ENCODE results near the gene PSD. TPM values are rescaled to one million over a fixed set of nuclear protein-coding genes. Genes with fewer than 3 reads are reported as not detected.
A peak's percentile ranks its signal among the peaks of the same experiment; 100 is the strongest.

The PSD gene
- total and polyA plus RNA-seq, 9 of the 15 experiments (the other 6 are each of a cell fraction or from before 2014, with no cell fraction given) = 0.11 to 1.7 (median 0.54) TPM; not detected in 2

DNA sequence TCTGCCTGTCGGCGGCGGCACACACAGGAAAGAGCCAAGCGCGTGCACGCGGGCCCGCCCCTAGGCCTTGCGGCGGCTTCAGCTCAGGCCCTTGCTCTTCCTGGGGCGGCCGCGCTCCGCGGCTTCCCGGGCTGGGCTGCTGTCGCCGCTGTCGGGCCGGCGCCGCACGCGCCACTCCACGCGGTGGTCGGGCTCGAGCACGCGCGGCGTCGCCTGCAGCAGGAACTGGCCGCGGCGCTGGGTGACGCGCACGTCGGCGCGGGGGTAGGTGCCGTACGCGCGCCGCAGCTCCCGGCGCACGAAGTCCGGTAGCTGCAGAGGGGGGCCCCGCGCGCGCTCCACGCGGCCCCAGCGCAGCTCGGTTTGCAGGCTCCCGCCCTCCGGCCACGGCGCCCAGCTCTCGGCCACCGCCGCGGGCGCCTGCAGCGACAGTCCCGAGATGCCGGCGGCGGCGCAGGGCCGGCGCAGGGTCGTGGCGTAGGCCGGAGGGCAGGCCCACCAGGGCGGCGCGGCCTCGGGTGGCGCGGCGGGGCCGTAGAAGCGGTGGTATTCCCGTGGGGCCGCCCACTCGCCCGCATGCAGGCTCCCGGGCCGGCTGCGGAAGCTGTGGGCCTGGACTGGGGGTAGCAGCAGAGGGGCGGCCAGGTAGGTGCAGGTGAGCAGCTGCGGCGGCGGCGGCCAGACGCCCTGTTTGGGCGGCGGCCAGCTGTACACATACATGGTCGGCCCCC, 32.0 kb upstream of the PSD start (continued):
- TF ChIP-seq TCF7 (IDR thresholded peaks at IDR 0.05; ENCODE audit: borderline replicate concordance) = no peak
- no peak for TF ChIP-seq CAMTA2 (CRISPR knock-in tag; conservative IDR thresholded peaks at IDR 0.05)
- TF ChIP-seq THRAP3 (IDR thresholded peaks at IDR 0.05; ENCODE audit: borderline replicate concordance) = no peak
- TF ChIP-seq TAF15 (IDR thresholded peaks at IDR 0.05; ENCODE audit: low read depth, low read length) = no peak
- TF ChIP-seq C11orf30 (IDR thresholded peaks at IDR 0.05; ENCODE audit: low read depth) = no peak
- TF ChIP-seq, protein P1, sequence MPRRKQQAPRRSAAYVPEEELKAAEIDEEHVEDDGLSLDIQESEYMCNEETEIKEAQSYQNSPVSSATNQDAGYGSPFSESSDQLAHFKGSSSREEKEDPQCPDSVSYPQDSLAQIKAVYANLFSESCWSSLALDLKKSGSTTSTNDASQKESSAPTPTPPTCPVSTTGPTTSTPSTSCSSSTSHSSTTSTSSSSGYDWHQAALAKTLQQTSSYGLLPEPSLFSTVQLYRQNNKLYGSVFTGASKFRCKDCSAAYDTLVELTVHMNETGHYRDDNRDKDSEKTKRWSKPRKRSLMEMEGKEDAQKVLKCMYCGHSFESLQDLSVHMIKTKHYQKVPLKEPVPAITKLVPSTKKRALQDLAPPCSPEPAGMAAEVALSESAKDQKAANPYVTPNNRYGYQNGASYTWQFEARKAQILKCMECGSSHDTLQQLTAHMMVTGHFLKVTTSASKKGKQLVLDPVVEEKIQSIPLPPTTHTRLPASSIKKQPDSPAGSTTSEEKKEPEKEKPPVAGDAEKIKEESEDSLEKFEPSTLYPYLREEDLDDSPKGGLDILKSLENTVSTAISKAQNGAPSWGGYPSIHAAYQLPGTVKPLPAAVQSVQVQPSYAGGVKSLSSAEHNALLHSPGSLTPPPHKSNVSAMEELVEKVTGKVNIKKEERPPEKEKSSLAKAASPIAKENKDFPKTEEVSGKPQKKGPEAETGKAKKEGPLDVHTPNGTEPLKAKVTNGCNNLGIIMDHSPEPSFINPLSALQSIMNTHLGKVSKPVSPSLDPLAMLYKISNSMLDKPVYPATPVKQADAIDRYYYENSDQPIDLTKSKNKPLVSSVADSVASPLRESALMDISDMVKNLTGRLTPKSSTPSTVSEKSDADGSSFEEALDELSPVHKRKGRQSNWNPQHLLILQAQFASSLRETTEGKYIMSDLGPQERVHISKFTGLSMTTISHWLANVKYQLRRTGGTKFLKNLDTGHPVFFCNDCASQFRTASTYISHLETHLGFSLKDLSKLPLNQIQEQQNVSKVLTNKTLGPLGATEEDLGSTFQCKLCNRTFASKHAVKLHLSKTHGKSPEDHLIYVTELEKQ (CRISPR knock-in tag; IDR thresholded peaks at IDR 0.05) = no peak
- TF ChIP-seq ZNF311 (CRISPR knock-in tag; IDR thresholded peaks at IDR 0.05) = no peak
- peak; percentile 28; the same call in 1 of the 2 replicates for TF ChIP-seq PML (IDR thresholded peaks at IDR 0.05; ENCODE audit: low read length)
- no peak for TF ChIP-seq PHB2 (IDR thresholded peaks at IDR 0.05; ENCODE audit: low read depth)
- TF ChIP-seq SP1 (CRISPR knock-in tag; IDR thresholded peaks at IDR 0.05) = no peak
- TF ChIP-seq GABPB2 (CRISPR knock-in tag; conservative IDR thresholded peaks at IDR 0.05) = no peak
- TF ChIP-seq ZNF146 (CRISPR knock-in tag; IDR thresholded peaks at IDR 0.05; ENCODE audit: unreplicated experiment) = no peak
- no peak for TF ChIP-seq MAFK (IDR thresholded peaks at IDR 0.05; ENCODE audit: low read length)
- TF ChIP-seq HNRNPL (IDR thresholded peaks at IDR 0.05; ENCODE audit: low read depth, low read length) = no peak
- TF ChIP-seq, protein P2, sequence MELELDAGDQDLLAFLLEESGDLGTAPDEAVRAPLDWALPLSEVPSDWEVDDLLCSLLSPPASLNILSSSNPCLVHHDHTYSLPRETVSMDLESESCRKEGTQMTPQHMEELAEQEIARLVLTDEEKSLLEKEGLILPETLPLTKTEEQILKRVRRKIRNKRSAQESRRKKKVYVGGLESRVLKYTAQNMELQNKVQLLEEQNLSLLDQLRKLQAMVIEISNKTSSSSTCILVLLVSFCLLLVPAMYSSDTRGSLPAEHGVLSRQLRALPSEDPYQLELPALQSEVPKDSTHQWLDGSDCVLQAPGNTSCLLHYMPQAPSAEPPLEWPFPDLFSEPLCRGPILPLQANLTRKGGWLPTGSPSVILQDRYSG (tag; conservative IDR thresholded peaks at IDR 0.05; ENCODE audit: low read depth) = no peak
- no peak for TF ChIP-seq ZNF644 (tag; IDR thresholded peaks at IDR 0.05; ENCODE audit: low read depth)
- TF ChIP-seq BMI1 (IDR thresholded peaks at IDR 0.05; ENCODE audit: low read length) = no peak
- no peak for TF ChIP-seq XRCC4 (IDR thresholded peaks at IDR 0.05; ENCODE audit: extremely low read depth, insufficient read depth, insufficient read length)
- TF ChIP-seq ZNF445 (CRISPR knock-in tag; IDR thresholded peaks at IDR 0.05; ENCODE audit: low read depth) = no peak
- no peak for TF ChIP-seq SP2 (IDR thresholded peaks at IDR 0.05; ENCODE audit: extremely low read depth, low read depth, low read length, poor library complexity, severe bottlenecking)
- TF ChIP-seq CBFA2T3 (IDR thresholded peaks at IDR 0.05) = no peak
- no peak for TF ChIP-seq JUNB (CRISPR knock-in tag; conservative IDR thresholded peaks at IDR 0.05)
- no peak for TF ChIP-seq TRIM28 (IDR thresholded peaks at IDR 0.05)
- TF ChIP-seq NFIC (IDR thresholded peaks at IDR 0.05) = no peak
- no peak; a peak in 1 of 4 replicates for TF ChIP-seq SIN3A (IDR thresholded peaks at IDR 0.05; ENCODE audit: borderline replicate concordance in 2 of 2, control insufficient read depth in 1 of 2, low read depth in 2 of 2, low read length in 2 of 2)
- TF ChIP-seq HDAC8 (tag; IDR thresholded peaks at IDR 0.05) = 0 out of 2 replicates have a peak, but pooled peaks have one; percentile 27
